PC-3 (cell line): ENCODE data around the gene WWC1. TPM values are rescaled to one million over a fixed set of nuclear protein-coding genes. Genes with fewer than 3 reads are reported as not detected.

Experiments
- ATAC-seq: fragments of 200-7000 bp; cut with Tn5 transposase; 2 replicates; pipeline ENCODE4 v1.9.1; 2020; ENCODE audit warnings: mild to moderate bottlenecking, moderate library complexity
- BruUV-seq: library from RNA; stranded (reverse); fragments of 400-500 nt; replicated peaks from 2 replicates; lab custom pipeline; 2021; lab: Mats Ljungman, UMichigan
- CTCF ChIA-PET: fragments of 300-600 bp; sonication (Branson Sonifier 250); formaldehyde crosslinking; loops from one replicate; lab custom pipeline; 2022; ENCODE audit warnings: antibody characterized with exemption; lab: Charles Lee
- POLR2A ChIA-PET: fragments of 300-600 bp; sonication (Branson Sonifier 250); formaldehyde crosslinking; loops from one replicate; lab custom pipeline; 2022; ENCODE audit warnings: antibody characterized with exemption; ENCODE audit not compliant: unreplicated experiment; lab: Charles Lee
- DNase-seq: peaks from one replicate; pipeline ENCODE4 v3.0.0-alpha.2; 2015
- H2AFZ ChIP-seq: fragments of 300-600 bp; sonication (generic); 2 replicates; pipeline ENCODE4 v1.6.0; 2016; ENCODE audit warnings: antibody characterized with exemption, low read length
- H3F3A ChIP-seq: fragments of 300-600 bp; sonication (generic); one replicate; pipeline ENCODE4 v1.6.0; 2017; ENCODE audit warnings: antibody characterized with exemption, low read length, control low read depth, mild to moderate bottlenecking; ENCODE audit not compliant: unreplicated experiment
- H3K27ac ChIP-seq: fragments of 300-600 bp; sonication (generic); 2 replicates; pipeline ENCODE4 v1.5.1; 2016; ENCODE audit warnings: mild to moderate bottlenecking, low read length
- H3K27me3 ChIP-seq: fragments of 300-600 bp; sonication (generic); 2 replicates; pipeline ENCODE4 v1.6.1; 2016; ENCODE audit warnings: low read length, mixed read lengths
- H3K36me3 ChIP-seq: fragments of 300-600 bp; sonication (generic); 2 replicates; pipeline ENCODE4 v1.6.1; 2016; ENCODE audit warnings: low read depth, mixed run types, low read length, mixed read lengths
- H3K4me1 ChIP-seq: fragments of 300-600 bp; sonication (generic); 2 replicates; pipeline ENCODE4 v1.5.1; 2016; ENCODE audit warnings: low read length; ENCODE audit not compliant: insufficient read depth
- H3K4me2 ChIP-seq: fragments of 300-600 bp; sonication (generic); 2 replicates; pipeline ENCODE4 v1.6.0; 2016; ENCODE audit warnings: low read length
- H3K4me3 ChIP-seq: fragments of 300-600 bp; sonication (generic); 2 replicates; pipeline ENCODE4 v1.5.1; 2016; ENCODE audit warnings: mild to moderate bottlenecking, low read length, mixed read lengths
- H3K79me2 ChIP-seq: fragments of 300-600 bp; sonication (generic); 2 replicates; pipeline ENCODE4 v1.6.1; 2017; ENCODE audit warnings: low read length, mixed read lengths
- H3K9ac ChIP-seq: fragments of 300-600 bp; sonication (generic); 2 replicates; pipeline ENCODE4 v1.6.0; 2016; ENCODE audit warnings: mild to moderate bottlenecking, low read length
- H3K9me2 ChIP-seq: fragments of 300-600 bp; sonication (generic); replicated peaks from 2 replicates; pipeline ENCODE4 v1.6.1; 2016; ENCODE audit warnings: mixed run types, low read length, mixed read lengths
- H3K9me3 ChIP-seq: fragments of 300-600 bp; sonication (generic); 2 replicates; pipeline ENCODE4 v1.6.1; 2016; ENCODE audit warnings: low read length, mixed read lengths
- H4K20me1 ChIP-seq: fragments of 300-600 bp; sonication (generic); 2 replicates; pipeline ENCODE4 v1.6.1; 2016; ENCODE audit warnings: low read length, mixed read lengths
- CTCF ChIP-seq: fragments of 300-600 bp; sonication (generic); conservative IDR thresholded peaks from 2 replicates; pipeline ENCODE4 v1.5.1; 2017; ENCODE audit warnings: antibody characterized with exemption, low read depth, mild to moderate bottlenecking, low read length
- EZH2 ChIP-seq: fragments of 300-600 bp; sonication (generic); IDR thresholded peaks from one replicate; pipeline ENCODE4 v1.6.1; 2017; ENCODE audit warnings: antibody characterized with exemption, mild to moderate bottlenecking, low read length; ENCODE audit not compliant: unreplicated experiment
- EZH2phosphoT487 ChIP-seq: fragments of 300-600 bp; sonication (generic); IDR thresholded peaks from 2 replicates; pipeline ENCODE4 v1.6.1; 2018; ENCODE audit warnings: mild to moderate bottlenecking, antibody characterized with exemption, low read length, borderline replicate concordance
- intact Hi-C: fragments of 100-400 bp; cut with micrococcal nuclease; formaldehyde crosslinking; loops from 2 replicates; pipeline ENCODE4 v1.9.0; 2023
- total RNA-seq: library from RNA; depleted of rRNA; stranded (reverse); fragments of >200 nt; gene quantifications from 2 replicates; pipeline ENCODE4 v1.2.3, GENCODE V29; 2014

The WWC1 gene
- total RNA-seq, 1 experiment from 2014 or later: 31.8 TPM

GRCh38 chr5:168317521-168318147, 26.2 kb downstream of the WWC1 start:
- H3K79me2 ChIP-seq: peaks cover 88% of the 10 kb centered on the region
- CTCF ChIA-PET: interaction anchor here (0.6 kb wide), 1 partner anchor 17 kb away, joined by 5 read pairs; no protein-coding TSS in a partner anchor
- POLR2A ChIA-PET: no interaction called here
- intact Hi-C loops: no loop called here
- H3K27me3 ChIP-seq: no peaks in the 10 kb centered on the region
- no peak overlapping the region for H3K9ac ChIP-seq
- TF ChIP-seq CTCF (no peak), EZH2phosphoT487 (no peak), EZH2 (no peak)
- H3K4me3 ChIP-seq: no peak overlapping the region
- H3K27ac ChIP-seq: peak overlapping the region; percentile 42
- ATAC-seq (no peak), DNase-seq (peak; percentile 74)
- H3K36me3 ChIP-seq: no peaks in the 10 kb centered on the region
- H3F3A ChIP-seq: peaks cover 4% of the 10 kb centered on the region
- no TSS peak for BruUV-seq
- H3K4me2 ChIP-seq: 0 out of 2 replicates have a peak overlapping the region, but pooled peaks have one; percentile 1
- peaks cover 50% of the 10 kb centered on the region for H3K4me1 ChIP-seq
- no peaks in the 10 kb centered on the region for H4K20me1 ChIP-seq
- H3K9me2 ChIP-seq: no peaks in the 10 kb centered on the region
- no peaks in the 10 kb centered on the region for H3K9me3 ChIP-seq
- H2AFZ ChIP-seq: no peak overlapping the region

- H3K9me3 ChIP-seq: no peaks in the 10 kb centered on the region
- peaks cover 45% of the 10 kb centered on the region for H3K4me1 ChIP-seq
- H3K4me3 ChIP-seq: no peak overlapping the region
- H3K4me2 ChIP-seq: no peak overlapping the region
- BruUV-seq: no TSS peak
- H3K9ac ChIP-seq: no peak overlapping the region
- H3K36me3 ChIP-seq: no peaks in the 10 kb centered on the region
- H4K20me1 ChIP-seq: no peaks in the 10 kb centered on the region
- DNase-seq (no peak), ATAC-seq (no peak)
- CTCF ChIA-PET: interaction anchor here (0.6 to 0.7 kb wide), 2 partner anchors 18 to 1363 kb away, joined by 5 to 6 read pairs; no protein-coding TSS in a partner anchor
- TF ChIP-seq EZH2 (no peak), EZH2phosphoT487 (no peak), CTCF (no peak)
- peaks cover 4% of the 10 kb centered on the region for H3F3A ChIP-seq
- H3K27me3 ChIP-seq: no peaks in the 10 kb centered on the region
- H3K79me2 ChIP-seq: peaks cover 89% of the 10 kb centered on the region
- H2AFZ ChIP-seq: no peak overlapping the region
- POLR2A ChIA-PET: no interaction called here
- H3K27ac ChIP-seq: peak overlapping the region; percentile 42; the same call in 1 of the 2 replicates
- intact Hi-C loops: no loop called here
- H3K9me2 ChIP-seq: no peaks in the 10 kb centered on the region
Measured at GRCh38 chr5:168318240-168318639, 26.8 kb downstream of the WWC1 start.

- Histone ChIP-seq H3K27ac (no peak overlapping the region), H3K27me3 (no peaks in the 10 kb centered on the region), H3K9ac (no peak overlapping the region), H3K4me1 (peaks cover 45% of the 10 kb centered on the region), H3F3A (peaks cover 4% of the 10 kb centered on the region), H3K79me2 (peaks cover 92% of the 10 kb centered on the region), H2AFZ (no peak overlapping the region), H3K9me3 (no peaks in the 10 kb centered on the region), H3K36me3 (no peaks in the 10 kb centered on the region), H3K4me3 (no peak overlapping the region), H3K9me2 (no peaks in the 10 kb centered on the region), H3K4me2 (no peak overlapping the region), H4K20me1 (no peaks in the 10 kb centered on the region)
- DNase-seq (no peak), ATAC-seq (no peak)
- BruUV-seq: no TSS peak
- intact Hi-C loops: no loop called here
- POLR2A ChIA-PET: no interaction called here
- CTCF ChIA-PET: no interaction called here
- TF ChIP-seq EZH2 (no peak), EZH2phosphoT487 (no peak), CTCF (no peak)
Measured at GRCh38 chr5:168319774-168320173, 28.3 kb downstream of the WWC1 start.
